ENCODE results near the gene KRT76. TPM values are rescaled to one million over a fixed set of nuclear protein-coding genes. Genes with fewer than 3 reads are reported as not detected.

KRT76 gene
- total and polyA plus RNA-seq, 2 donors (not counting 1 experiment from before 2014, with no cell fraction given): not detected

GRCh38 chr12:52824741-52825410 is 47.7 kb upstream of the KRT76 start:
- TF ChIP-seq CTCF (IDR thresholded peaks at IDR 0.05) (no peak), EZH2 (IDR thresholded peaks at IDR 0.05; ENCODE audit: borderline replicate concordance, insufficient read depth, low read depth, low read length, poor library complexity, severe bottlenecking) (no peak)
- intact Hi-C loops (cut with micrococcal nuclease): no loop called here
- no peaks in the 10 kb centered on the region for H3K79me2 ChIP-seq (ENCODE audit: control insufficient read depth, insufficient read depth, low read length)
- H3K27ac ChIP-seq (ENCODE audit: low read length in 2 of 2): no peak overlapping the region
- no peak for ATAC-seq (ENCODE audit: low read depth)
- DNase-seq: no peak
- H3K9ac ChIP-seq (ENCODE audit: low read length): no peak overlapping the region
- no peaks in the 10 kb centered on the region for H3K9me3 ChIP-seq (ENCODE audit: control extremely low read depth in 1 of 3, control insufficient read depth in 2 of 3, insufficient read depth in 1 of 3, low read length in 2 of 3)
- Mint-ChIP-seq H3K4me3 (no peak overlapping the region), H3K27ac (no peak overlapping the region), H3K9me3 (ENCODE audit: insufficient read depth) (no peaks in the 10 kb centered on the region), H3K27me3 (peaks cover 30% of the 10 kb centered on the region), H3K4me1 (no peaks in the 10 kb centered on the region)
- ChIA-PET POLR2A (no interaction called here), CTCF (interaction anchor here (1.2 kb wide), 1 partner anchor 20 kb away, joined by 3 read pairs; no protein-coding TSS in a partner anchor)
- no peaks in the 10 kb centered on the region for H3K36me3 ChIP-seq (replicated peaks in 1 of 2; ENCODE audit: control extremely low read depth in 1 of 2, control insufficient read depth in 1 of 2, extremely low read depth in 1 of 2, insufficient read depth in 2 of 2, low read length in 1 of 2)
- no peak overlapping the region for H2AFZ ChIP-seq (ENCODE audit: insufficient read depth, low read depth, low read length, poor library complexity, severe bottlenecking)
- no peaks in the 10 kb centered on the region for H3K4me1 ChIP-seq (ENCODE audit: control insufficient read depth in 2 of 2, insufficient read depth in 2 of 2, low read length in 2 of 2)
- no peaks in the 10 kb centered on the region for H4K20me1 ChIP-seq (ENCODE audit: control insufficient read depth, insufficient read depth, low read length, poor library complexity, severe bottlenecking)
- no peak overlapping the region for H3K4me3 ChIP-seq (ENCODE audit: control extremely low read depth in 1 of 5, extremely low read depth in 1 of 5, insufficient read depth in 1 of 5, low read depth in 2 of 5, low read length in 4 of 5)
- no peak overlapping the region for H3K4me2 ChIP-seq (replicated peaks; ENCODE audit: low read depth, low read length, poor library complexity, severe bottlenecking)
- peaks cover 0 to 7% (median 0%) of the 10 kb centered on the region in 4 experiments for H3K27me3 ChIP-seq (replicated peaks in 1 of 4; ENCODE audit: control extremely low read depth in 1 of 4, control insufficient read depth in 3 of 4, insufficient read depth in 4 of 4, low read length in 3 of 4)
- WGBS (ENCODE audit: insufficient coverage): 50% methylated on average over 2 of the region's 5 CpGs

- intact Hi-C loops (cut with micrococcal nuclease): no loop called here
- Histone ChIP-seq H2AFZ (ENCODE audit: insufficient read depth, low read depth, low read length, poor library complexity, severe bottlenecking) (no peak overlapping the region), H3K36me3 (replicated peaks in 1 of 2; ENCODE audit: control extremely low read depth in 1 of 2, control insufficient read depth in 1 of 2, extremely low read depth in 1 of 2, insufficient read depth in 2 of 2, low read length in 1 of 2) (no peaks in the 10 kb centered on the region), H3K9me3 (ENCODE audit: control extremely low read depth in 1 of 3, control insufficient read depth in 2 of 3, insufficient read depth in 1 of 3, low read length in 2 of 3) (no peaks in the 10 kb centered on the region), H3K27ac (ENCODE audit: low read length in 2 of 2) (no peak overlapping the region), H3K4me2 (replicated peaks; ENCODE audit: low read depth, low read length, poor library complexity, severe bottlenecking) (no peak overlapping the region), H3K27me3 (replicated peaks in 1 of 4; ENCODE audit: control extremely low read depth in 1 of 4, control insufficient read depth in 3 of 4, insufficient read depth in 4 of 4, low read length in 3 of 4) (peaks cover 0 to 6% (median 0%) of the 10 kb centered on the region in 4 experiments), H3K4me3 (ENCODE audit: control extremely low read depth in 1 of 5, extremely low read depth in 1 of 5, insufficient read depth in 1 of 5, low read depth in 2 of 5, low read length in 4 of 5) (no peak overlapping the region), H3K79me2 (ENCODE audit: control insufficient read depth, insufficient read depth, low read length) (no peaks in the 10 kb centered on the region), H3K9ac (ENCODE audit: low read length) (no peak overlapping the region), H4K20me1 (ENCODE audit: control insufficient read depth, insufficient read depth, low read length, poor library complexity, severe bottlenecking) (no peaks in the 10 kb centered on the region), H3K4me1 (ENCODE audit: control insufficient read depth in 2 of 2, insufficient read depth in 2 of 2, low read length in 2 of 2) (no peaks in the 10 kb centered on the region)
- Mint-ChIP-seq H3K27ac (no peak overlapping the region), H3K4me1 (no peaks in the 10 kb centered on the region), H3K27me3 (peaks cover 28% of the 10 kb centered on the region), H3K4me3 (no peak overlapping the region), H3K9me3 (ENCODE audit: insufficient read depth) (no peaks in the 10 kb centered on the region)
- CTCF ChIA-PET: no interaction called here
- ATAC-seq (ENCODE audit: low read depth) (no peak), DNase-seq (no peak)
- TF ChIP-seq EZH2 (IDR thresholded peaks at IDR 0.05; ENCODE audit: borderline replicate concordance, insufficient read depth, low read depth, low read length, poor library complexity, severe bottlenecking) (no peak), CTCF (IDR thresholded peaks at IDR 0.05) (no peak)
- WGBS (ENCODE audit: insufficient coverage): 88% methylated on average over 15 of the region's 15 CpGs
- POLR2A ChIA-PET: no interaction called here
These were observed 46.8 kb upstream of the KRT76 start for GRCh38 chr12:52823761-52824450.
